Vagina (tissue), 2 donors: ENCODE data around the gene IQSEC2.

Source experiments
- CTCF ChIP-seq, 3 experiments: fragments of 450-650 bp in 2 of 3; fragments of 200-600 bp in 1 of 3; sonication (generic) in 1 of 3; IDR thresholded peaks; one replicate each; pipeline ENCODE4 v1.5.1; 2017 to 2019; ENCODE audit warnings: antibody characterized with exemption in 3 of 3, mild to moderate bottlenecking in 2 of 3, moderate library complexity in 2 of 3
- POLR2A ChIP-seq, 2 donors: fragments of 450-650 bp; IDR thresholded peaks; one replicate each; pipeline ENCODE4 v1.6.1; 2017; ENCODE audit warnings: antibody characterized with exemption in 2 of 2, mild to moderate bottlenecking in 2 of 2, moderate library complexity in 2 of 2
- POLR2AphosphoS5 ChIP-seq, 2 donors: sonication (generic); formaldehyde crosslinking; IDR thresholded peaks; one replicate each; pipeline ENCODE4 v1.9.0; 2017; ENCODE audit warnings: antibody characterized with exemption in 2 of 2, mild to moderate bottlenecking in 2 of 2, low read depth in 1 of 2; ENCODE audit not compliant: insufficient read depth in 1 of 2

- TF ChIP-seq CTCF (IDR thresholded peaks at IDR 0.05) (no peak), POLR2AphosphoS5 (IDR thresholded peaks at IDR 0.05; ENCODE audit: insufficient read depth in 1 of 2, low read depth in 1 of 2) (no peak), POLR2A (IDR thresholded peaks at IDR 0.05) (no peak)
These were observed 45.8 kb downstream of the IQSEC2 start for GRCh38 chrX:53235566-53235965.
